CD4-positive, alpha-beta T cell (primary cell): ENCODE data around the gene MGA. TPM values are rescaled to one million over a fixed set of nuclear protein-coding genes. Genes with fewer than 3 reads are reported as not detected.

Experiments used
- ATAC-seq: fragments of 200-7000 bp; cut with Tn5 transposase; one replicate; pipeline ENCODE4 v1.10.0; 2022; ENCODE audit warnings: mild to moderate bottlenecking; ENCODE audit not compliant: poor library complexity
- CTCF ChIA-PET: fragments of 350-600 bp; sonication (Branson Sonifier 250); formaldehyde crosslinking; loops from one replicate; lab custom pipeline; 2021; ENCODE audit warnings: antibody characterized with exemption, inconsistent platforms; lab: Charles Lee
- POLR2A ChIA-PET: fragments of 350-600 bp; sonication (Branson Sonifier 250); formaldehyde crosslinking; loops from one replicate; lab custom pipeline; 2021; ENCODE audit warnings: antibody characterized with exemption, inconsistent platforms; lab: Charles Lee
- DNase-seq, 14 experiments: peaks; one replicate each; pipeline ENCODE4 v3.0.0-alpha.2; 2013 to 2020; ENCODE audit warnings: mixed read lengths in 2 of 14
- H3K27ac ChIP-seq, 2 donors: one replicate each; pipeline versions ENCODE4 v1.5.1 to v1.7.0; 2013; ENCODE audit warnings: low read length in 2 of 2, low read depth in 1 of 2, mild to moderate bottlenecking in 1 of 2
- H3K27me3 ChIP-seq, 2 experiments: 1 replicate in 1 of 2; 2 replicates in 1 of 2; pipeline versions ENCODE4 v1.6.1 to v1.7.0; 2013; ENCODE audit warnings: low read length in 2 of 2, control low read depth in 1 of 2, mild to moderate bottlenecking in 1 of 2, moderate library complexity in 1 of 2; ENCODE audit not compliant: insufficient read depth in 2 of 2, control insufficient read depth in 1 of 2
- H3K36me3 ChIP-seq: one replicate; pipeline ENCODE4 v1.6.1; 2013; ENCODE audit warnings: low read length, control low read depth; ENCODE audit not compliant: insufficient read depth
- H3K4me1 ChIP-seq: one replicate; pipeline ENCODE4 v1.6.1; 2013; ENCODE audit warnings: low read length, control low read depth; ENCODE audit not compliant: insufficient read depth
- H3K4me3 ChIP-seq: one replicate; pipeline ENCODE4 v1.5.1; 2013; ENCODE audit warnings: mild to moderate bottlenecking, low read length, moderate library complexity
- H3K9me3 ChIP-seq, 2 experiments: 1 replicate in 1 of 2; 2 replicates in 1 of 2; pipeline versions ENCODE4 v1.6.1 to v1.7.0; 2013; ENCODE audit warnings: low read length in 2 of 2, mild to moderate bottlenecking in 2 of 2, control low read depth in 1 of 2, moderate library complexity in 1 of 2; ENCODE audit not compliant: control insufficient read depth in 1 of 2, insufficient read depth in 1 of 2
- H3K27ac Mint-ChIP-seq: one replicate; pipeline ENCODE4 v1.8.0; 2020; ENCODE audit warnings: mixed read lengths
- H3K27me3 Mint-ChIP-seq: one replicate; pipeline ENCODE4 v1.8.0; 2021; ENCODE audit warnings: mixed read lengths
- H3K36me3 Mint-ChIP-seq: one replicate; pipeline ENCODE4 v1.8.0; 2021; ENCODE audit warnings: low read depth, mixed read lengths
- H3K4me1 Mint-ChIP-seq: one replicate; pipeline ENCODE4 v1.8.0; 2021; ENCODE audit warnings: low read depth, mixed read lengths
- H3K4me3 Mint-ChIP-seq: one replicate; pipeline ENCODE4 v1.8.0; 2020; ENCODE audit warnings: mild to moderate bottlenecking, mixed read lengths
- H3K9me3 Mint-ChIP-seq: one replicate; pipeline ENCODE4 v1.8.0; 2020; ENCODE audit warnings: mixed read lengths
- CTCF ChIP-seq: fragments of 200-600 bp; IDR thresholded peaks from one replicate; pipeline ENCODE4 v1.8.0; 2022; ENCODE audit warnings: antibody characterized with exemption, mild to moderate bottlenecking
- intact Hi-C, 2 experiments: fragments of 100-400 bp; cut with DNase I in 1 of 2; cut with micrococcal nuclease in 1 of 2; formaldehyde crosslinking; loops; one replicate each; pipeline versions ENCODE4 v1.15.1 to v1.9.0; 2023 to 2025; cut with DNase I, micrococcal nuclease
- polyA plus RNA-seq, 2 donors: library from polyadenylated mRNA; unstranded; fragments of 120-200 nt; gene quantifications; one replicate each; pipeline ENCODE4 v1.2.1, GENCODE V29; 2013
- total RNA-seq, 174 experiments: library from RNA in 2 of 174; stranded (reverse) in 2 of 174; gene quantifications; one replicate each; pipeline ENCODE4 v1.2.3 and lab custom pipeline; 2021 to 2026

MGA gene
- total RNA-seq (10 to 100 TPM; 31.0 to 33.9 TPM), total RNA-seq (lab: John Stamatoyannopoulos, UW) (110 to 473 (median 216) reads per million in 172 experiments)
- 22.1 TPM for polyA plus RNA-seq (2013, experiment 1 of 2)
- 25.8 TPM for polyA plus RNA-seq (2013, experiment 2 of 2)

- Histone ChIP-seq H3K9me3 (peaks cover 0 to 13% of the 10 kb centered on the region in 2 experiments), H3K27ac (peak within 1 kb of the TSS; percentile 81 to 91), H3K4me3 (peak within 1 kb of the TSS; percentile 65), H3K4me1 (peaks cover 32% of the 10 kb centered on the region), H3K27me3 (no peaks in the 10 kb centered on the region), H3K36me3 (no peaks in the 10 kb centered on the region)
- peaks cover 66% of the 10 kb centered on the region for H3K4me1 Mint-ChIP-seq
- peak; percentile 79 for ATAC-seq
- peak within 1 kb of the TSS; percentile 89 for H3K27ac Mint-ChIP-seq
- ChIA-PET POLR2A (interaction anchor here (0.5 to 3.4 kb wide), 32 partner anchors 11 to 1220 kb away, joined by 3 to 46 read pairs (median 4); partner anchors contain the start of genes BAHD1, CHP1, EHD4 and EXD1), CTCF (interaction anchor here (0.6 to 2.1 kb wide), 8 partner anchors 12 to 312 kb away, joined by 3 to 12 read pairs (median 3); partner anchors contain the start of genes EHD4 and SPTBN5)
- H3K4me3 Mint-ChIP-seq = peak within 1 kb of the TSS; percentile 83
- peaks cover 15% of the 10 kb centered on the region for H3K36me3 Mint-ChIP-seq
- intact Hi-C loops = loop anchor here (2.0 to 5.0 kb wide), 4 partner anchors 38 to 112 kb away; partner anchors contain the start of gene MAPKBP1 (in 1 of the 2)
- H3K9me3 Mint-ChIP-seq = no peaks in the 10 kb centered on the region
- no peaks in the 10 kb centered on the region for H3K27me3 Mint-ChIP-seq
- peak; percentile 77 to 96 (median 89) for DNase-seq
- no peak for TF ChIP-seq CTCF
Observed at GRCh38 chr15:41660235-41661077, at the start of gene MGA. TSS of gene MGA (plus strand) at chr15:41660405.

DNA sequence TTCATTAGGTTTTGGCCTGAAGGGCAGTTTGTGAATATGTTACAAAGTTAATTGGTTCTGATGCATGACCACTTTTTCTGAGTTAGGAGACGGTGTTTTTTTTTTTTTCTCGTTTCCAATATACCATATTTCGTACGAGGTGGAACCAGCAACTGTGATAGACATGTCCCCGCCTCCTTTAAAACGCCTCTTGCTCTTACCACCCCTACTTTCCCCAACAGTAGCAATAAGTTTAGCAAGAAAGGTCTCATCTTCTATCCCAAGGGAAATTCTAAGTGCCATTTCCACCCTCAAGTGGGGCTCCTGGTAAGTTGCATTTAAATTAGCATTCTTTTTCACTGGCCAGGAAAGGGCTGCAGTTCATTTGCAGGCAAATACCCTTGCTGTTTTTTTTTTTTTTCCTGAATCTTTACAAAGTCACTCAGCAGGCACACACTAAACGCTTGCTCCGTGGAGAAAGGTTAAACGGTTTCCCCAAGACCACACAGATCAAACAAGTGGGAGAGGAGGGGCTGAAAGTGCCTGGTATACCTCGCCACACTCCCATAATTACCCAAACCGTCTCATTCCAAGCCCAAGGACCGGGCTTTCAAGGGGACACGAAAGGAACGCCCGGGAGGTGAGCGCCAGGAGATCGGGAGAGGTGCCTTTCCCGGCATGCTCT, 39.5 kb upstream of the MGA start:
- peaks cover 19% of the 10 kb centered on the region for H3K4me1 ChIP-seq
- POLR2A ChIA-PET = interaction anchor here (0.8 to 2.3 kb wide), 6 partner anchors 40 to 275 kb away, joined by 3 to 46 read pairs (median 3); partner anchors contain the start of genes MAPKBP1, MGA and RPAP1
- no peak overlapping the region for H3K27ac ChIP-seq
- no peaks in the 10 kb centered on the region for H3K27me3 ChIP-seq
- CTCF ChIA-PET = interaction anchor here (1.0 to 1.6 kb wide), 2 partner anchors 17 kb away, joined by 4 to 5 read pairs; no protein-coding TSS in a partner anchor
- TF ChIP-seq CTCF = no peak
- peak overlapping the region; percentile 73 for H3K27ac Mint-ChIP-seq
- H3K36me3 ChIP-seq = no peaks in the 10 kb centered on the region
- ATAC-seq (peak; percentile 13), DNase-seq (peak in 1 of 14 experiments; percentile 16)
- H3K9me3 ChIP-seq = peaks cover 0 to 16% of the 10 kb centered on the region in 2 experiments
- peaks cover 10% of the 10 kb centered on the region for H3K9me3 Mint-ChIP-seq
- intact Hi-C loops = loop anchor here (2.0 to 5.0 kb wide), 4 partner anchors 40 to 352 kb away; partner anchors contain the start of genes MGA (in 2 of the 2), EHD4 (in 1 of the 2) and TYRO3 (in 1 of the 2)
- no peaks in the 10 kb centered on the region for H3K27me3 Mint-ChIP-seq
- no peaks in the 10 kb centered on the region for H3K36me3 Mint-ChIP-seq
- peaks cover 32% of the 10 kb centered on the region for H3K4me1 Mint-ChIP-seq
- H3K4me3 ChIP-seq = peak overlapping the region; percentile 64
- peak overlapping the region; percentile 69 for H3K4me3 Mint-ChIP-seq
